Lower leg skin (tissue), 4 donors: ENCODE data around the gene S100A13. TPM values are rescaled to one million over a fixed set of nuclear protein-coding genes. Genes with fewer than 3 reads are reported as not detected.

Experiments used
- DNase-seq, 2 donors: peaks; one replicate each; pipeline ENCODE4 v3.0.0-alpha.2; 2019; ENCODE audit warnings: low spot score in 2 of 2
- H3K4me3 ChIP-seq: fragments of 200-600 bp; sonication (generic); 2 replicates; pipeline ENCODE4 v1.5.1; 2017; ENCODE audit warnings: mild to moderate bottlenecking, low read depth; ENCODE audit not compliant: poor library complexity, severe bottlenecking
- POLR2A ChIP-seq, 2 donors: fragments of 450-650 bp; IDR thresholded peaks; one replicate each; pipeline ENCODE4 v1.6.1; 2016 to 2017; ENCODE audit warnings: antibody characterized with exemption in 2 of 2, mild to moderate bottlenecking in 1 of 2, moderate library complexity in 1 of 2
- WGBS, 2 donors: methylation state at CpG; one replicate each; pipeline ENCODE4 v1.1.5; 2018; 5-methylcytosine and 5-hydroxymethylcytosine counted together
- intact Hi-C: fragments of 100-400 bp; cut with DNase I; formaldehyde crosslinking; loops from one replicate; pipeline ENCODE4 v1.15.0; 2023; ENCODE audit warnings: low total_unique reads
- total RNA-seq, 4 donors: library from RNA; depleted of rRNA; stranded (reverse); fragments of >200 nt; gene quantifications; one replicate each; pipeline ENCODE4 v1.1.0, GENCODE V29; 2016
- TF ChIP-seq, protein P1 (sequence below), 3 donors: fragments of 450-650 bp; IDR thresholded peaks; one replicate each; pipeline ENCODE4 v1.5.1; 2016; ENCODE audit warnings: antibody characterized with exemption in 3 of 3, mild to moderate bottlenecking in 3 of 3, moderate library complexity in 2 of 3

The S100A13 gene
- total RNA-seq, 4 donors from 2014 or later: 44.1 to 72.8 (median 47.2) TPM

DNA sequence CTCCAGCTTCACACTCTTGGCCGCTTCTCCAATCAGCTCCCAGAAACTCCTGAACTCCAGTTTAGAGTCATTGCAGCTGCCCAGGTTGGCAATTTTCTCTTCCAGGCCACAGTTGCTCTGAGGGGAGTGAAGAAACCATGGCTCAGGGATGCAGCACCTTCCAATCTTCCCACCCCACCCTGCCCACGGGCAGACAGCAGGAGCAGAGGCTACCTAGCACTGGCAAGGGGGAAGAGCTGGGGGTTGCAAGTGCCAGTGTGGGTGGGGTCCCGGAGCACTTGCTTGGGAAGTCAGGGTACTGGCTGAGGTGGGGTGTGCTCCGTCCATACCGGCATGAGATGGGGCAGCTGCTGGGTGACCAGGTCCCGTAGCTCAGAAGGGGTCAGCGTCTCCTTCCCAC lies 12.4 kb downstream of the S100A13 start:
- DNase-seq: no peak
- no peak overlapping the region for H3K4me3 ChIP-seq
- TF ChIP-seq, protein P1, sequence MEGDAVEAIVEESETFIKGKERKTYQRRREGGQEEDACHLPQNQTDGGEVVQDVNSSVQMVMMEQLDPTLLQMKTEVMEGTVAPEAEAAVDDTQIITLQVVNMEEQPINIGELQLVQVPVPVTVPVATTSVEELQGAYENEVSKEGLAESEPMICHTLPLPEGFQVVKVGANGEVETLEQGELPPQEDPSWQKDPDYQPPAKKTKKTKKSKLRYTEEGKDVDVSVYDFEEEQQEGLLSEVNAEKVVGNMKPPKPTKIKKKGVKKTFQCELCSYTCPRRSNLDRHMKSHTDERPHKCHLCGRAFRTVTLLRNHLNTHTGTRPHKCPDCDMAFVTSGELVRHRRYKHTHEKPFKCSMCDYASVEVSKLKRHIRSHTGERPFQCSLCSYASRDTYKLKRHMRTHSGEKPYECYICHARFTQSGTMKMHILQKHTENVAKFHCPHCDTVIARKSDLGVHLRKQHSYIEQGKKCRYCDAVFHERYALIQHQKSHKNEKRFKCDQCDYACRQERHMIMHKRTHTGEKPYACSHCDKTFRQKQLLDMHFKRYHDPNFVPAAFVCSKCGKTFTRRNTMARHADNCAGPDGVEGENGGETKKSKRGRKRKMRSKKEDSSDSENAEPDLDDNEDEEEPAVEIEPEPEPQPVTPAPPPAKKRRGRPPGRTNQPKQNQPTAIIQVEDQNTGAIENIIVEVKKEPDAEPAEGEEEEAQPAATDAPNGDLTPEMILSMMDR (IDR thresholded peaks at IDR 0.05): no peak
- TF ChIP-seq POLR2A (IDR thresholded peaks at IDR 0.05): no peak
- 88 to 91% methylated on average over 6 to 7 of the region's 7 CpGs for WGBS, 2 donors
- intact Hi-C loops: no loop called here

DNA sequence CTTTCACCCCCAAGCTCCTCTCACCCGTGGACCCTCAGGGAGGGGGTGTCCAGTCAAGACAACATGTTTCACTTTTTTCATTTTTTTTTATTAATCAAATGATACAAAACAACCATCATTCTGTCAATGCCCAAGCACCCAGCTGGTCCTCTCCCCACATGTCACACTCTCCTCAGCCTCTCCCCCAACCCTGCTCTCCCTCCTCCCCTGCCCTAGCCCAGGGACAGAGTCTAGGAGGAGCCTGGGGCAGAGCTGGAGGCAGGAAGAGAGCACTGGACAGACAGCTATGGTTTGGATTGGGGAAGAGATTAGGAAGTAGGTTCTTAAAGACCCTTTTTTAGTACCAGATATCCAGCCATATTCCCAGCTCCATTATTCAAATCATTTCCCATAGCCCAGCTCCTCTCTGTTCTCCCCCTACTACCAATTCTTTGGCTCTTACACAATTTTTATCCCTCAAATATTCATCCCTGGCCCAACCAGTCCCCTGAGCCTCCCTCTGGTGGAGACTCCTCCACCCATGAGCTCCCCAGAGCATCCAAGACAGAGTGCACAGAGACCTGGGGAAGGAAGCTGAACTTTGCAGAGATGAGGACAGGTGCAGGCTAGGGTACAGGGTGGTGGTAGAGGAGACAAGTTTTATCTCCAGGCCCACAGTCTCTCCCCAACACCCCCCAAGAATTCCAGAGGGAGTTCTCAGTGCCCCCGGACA lies 13.0 kb downstream of the S100A13 start:
- TF ChIP-seq, protein P1 (IDR thresholded peaks at IDR 0.05): no peak
- no peak for TF ChIP-seq POLR2A (IDR thresholded peaks at IDR 0.05)
- H3K4me3 ChIP-seq: no peak overlapping the region
- DNase-seq: no peak
- intact Hi-C loops: no loop called here
- 52 to 66% methylated on average over 2 of the region's 2 CpGs for WGBS, 2 donors

DNA sequence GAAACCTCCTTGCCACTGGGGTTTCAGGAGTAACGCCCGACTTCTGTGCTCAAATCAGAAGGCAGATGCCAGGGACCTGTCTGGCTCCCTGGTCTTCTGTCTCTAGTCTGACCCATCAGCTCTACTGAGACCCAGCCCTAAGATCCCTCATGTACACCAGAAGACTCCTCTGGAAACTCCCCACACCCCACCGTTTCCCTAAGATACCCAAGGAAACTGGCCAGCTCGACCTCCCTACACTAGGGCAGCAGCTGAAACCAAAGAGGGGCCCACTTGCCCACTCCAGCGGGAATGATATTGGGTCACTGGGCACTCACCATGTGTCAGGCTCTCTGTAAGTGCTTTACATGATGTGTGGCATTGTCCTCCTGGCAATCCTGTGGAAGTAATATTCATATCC lies 13.9 kb downstream of the S100A13 start:
- intact Hi-C loops: no loop called here
- no peak overlapping the region for H3K4me3 ChIP-seq
- no peak for DNase-seq
- WGBS, 2 donors: 49 to 63% methylated on average over 5 of the region's 5 CpGs
- no peak for TF ChIP-seq POLR2A (IDR thresholded peaks at IDR 0.05)
- TF ChIP-seq, protein P1 (IDR thresholded peaks at IDR 0.05): no peak

DNA sequence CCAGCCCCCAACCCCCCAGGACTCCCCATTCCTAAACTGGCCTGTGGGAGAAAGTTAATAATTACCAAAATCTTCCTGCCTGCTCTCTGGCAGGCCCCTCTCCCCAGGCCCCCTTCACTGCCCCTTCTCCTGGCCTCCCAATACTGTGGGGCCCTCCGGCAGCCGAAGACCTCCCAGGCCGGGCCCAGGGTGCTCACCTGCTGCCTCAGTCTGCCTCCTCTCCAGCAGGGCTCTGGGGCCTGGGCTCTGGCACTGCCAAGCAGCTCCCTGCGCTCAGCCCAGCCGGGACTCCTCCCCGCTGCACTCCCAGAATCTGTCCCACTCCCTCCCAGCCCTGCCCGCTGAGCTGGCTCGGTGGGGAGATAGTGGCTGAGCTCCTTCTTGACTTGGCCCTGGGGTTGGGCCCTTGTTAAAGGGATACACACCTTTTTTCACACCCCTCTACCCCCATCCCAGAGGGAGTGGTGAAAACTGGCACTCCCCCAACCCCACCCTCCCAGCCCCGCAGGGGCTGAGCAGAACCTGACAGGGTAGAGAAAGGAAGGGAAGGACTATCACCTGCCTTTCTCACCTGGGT lies 14.5 kb downstream of the S100A13 start, which contains the start of gene S100A16:
S100A16 (minus strand) TSS at position 383 of the 577 bp plus-strand sequence. CDS start 4,986 bp downstream, outside the sequence.
- peak; percentile 70 to 95 for DNase-seq
- TF ChIP-seq, protein P1 (IDR thresholded peaks at IDR 0.05): no peak
- no peak for TF ChIP-seq POLR2A (IDR thresholded peaks at IDR 0.05)
- peak within 1 kb of the TSS; percentile 45 for H3K4me3 ChIP-seq
- 16 to 54% methylated on average over 7 to 9 of the region's 9 CpGs for WGBS, 2 donors
- intact Hi-C loops: no loop called here

DNA sequence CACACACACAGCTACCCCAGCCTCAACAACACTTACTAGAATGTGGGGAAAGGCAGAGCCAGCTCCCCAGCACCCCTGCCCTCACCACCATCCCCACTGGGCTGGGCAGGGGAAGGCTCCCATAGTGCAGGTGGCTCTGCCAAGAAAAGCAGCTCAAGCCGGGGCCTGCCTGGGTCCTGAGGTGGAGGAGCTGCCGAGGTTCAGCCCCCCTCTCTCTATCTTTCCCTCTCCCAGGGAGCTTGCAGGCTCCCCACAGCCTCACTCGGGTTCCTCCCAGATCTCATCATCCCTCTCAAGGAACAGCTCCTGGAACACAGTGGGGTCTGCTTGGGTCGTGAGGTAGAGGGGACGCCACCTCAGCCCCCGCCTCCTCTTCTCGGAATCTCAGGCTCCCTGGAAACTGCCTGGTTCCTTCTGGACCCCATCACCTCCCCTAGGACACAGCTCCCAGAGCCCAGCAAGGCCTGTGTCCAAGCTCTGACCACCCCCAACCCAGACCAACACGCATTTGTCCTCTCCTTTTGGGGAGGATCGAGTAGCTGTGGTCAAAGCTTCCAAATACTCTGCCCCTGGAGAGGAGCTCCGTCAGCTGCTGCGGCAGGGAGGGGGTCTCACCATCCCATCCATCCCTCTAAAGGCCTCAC lies 15.1 kb downstream of the S100A13 start:
- intact Hi-C loops: no loop called here
- no peak for TF ChIP-seq POLR2A (IDR thresholded peaks at IDR 0.05)
- TF ChIP-seq, protein P1 (IDR thresholded peaks at IDR 0.05): no peak
- peak overlapping the region; percentile 45 for H3K4me3 ChIP-seq
- DNase-seq: no peak
- 16 to 49% methylated on average over 8 to 11 of the region's 11 CpGs for WGBS, 2 donors
